ENCODE measurements around the gene MAPKAP1. TPM values are rescaled to one million over a fixed set of nuclear protein-coding genes. Genes with fewer than 3 reads are reported as not detected.

Gene MAPKAP1
- total and polyA plus RNA-seq, 2 of the 13 experiments (the other 11 are each of a cell fraction or from before 2014, with no cell fraction given) = 45.0 to 64.3 TPM

- TF ChIP-seq E2F5 (CRISPR knock-in tag; conservative IDR thresholded peaks at IDR 0.05) = peak; percentile 86; the same call in 1 of the 2 replicates
- TF ChIP-seq NFE2L2 (IDR thresholded peaks at IDR 0.05; ENCODE audit: low read length) = no peak
- TF ChIP-seq HNF4A (CRISPR knock-in tag; IDR thresholded peaks at IDR 0.05) = no peak
- TF ChIP-seq SALL1 (CRISPR knock-in tag; IDR thresholded peaks at IDR 0.05) = peak; percentile 96
- peak; percentile 98 for TF ChIP-seq ZNF446 (CRISPR knock-in tag; IDR thresholded peaks at IDR 0.05)
- peak; percentile 85; the same call in 1 of the 2 replicates for TF ChIP-seq ZNF296 (CRISPR knock-in tag; conservative IDR thresholded peaks at IDR 0.05)
- TF ChIP-seq ZNF879 (CRISPR knock-in tag; IDR thresholded peaks at IDR 0.05) = peak; percentile 97
- no peak for TF ChIP-seq ZNF17 (CRISPR knock-in tag; IDR thresholded peaks at IDR 0.05)
- peak; percentile 84; the same call in 1 of the 2 replicates for TF ChIP-seq ZNF83 (CRISPR knock-in tag; IDR thresholded peaks at IDR 0.05; ENCODE audit: borderline replicate concordance)
- TF ChIP-seq EZH2 (conservative IDR thresholded peaks at IDR 0.05; ENCODE audit: low read depth, low read length) = no peak
- peak; percentile 85; the same call in 1 of the 2 replicates for TF ChIP-seq ZNF180 (CRISPR knock-in tag; IDR thresholded peaks at IDR 0.05; ENCODE audit: borderline replicate concordance, low read depth)
- TF ChIP-seq, protein P1, sequence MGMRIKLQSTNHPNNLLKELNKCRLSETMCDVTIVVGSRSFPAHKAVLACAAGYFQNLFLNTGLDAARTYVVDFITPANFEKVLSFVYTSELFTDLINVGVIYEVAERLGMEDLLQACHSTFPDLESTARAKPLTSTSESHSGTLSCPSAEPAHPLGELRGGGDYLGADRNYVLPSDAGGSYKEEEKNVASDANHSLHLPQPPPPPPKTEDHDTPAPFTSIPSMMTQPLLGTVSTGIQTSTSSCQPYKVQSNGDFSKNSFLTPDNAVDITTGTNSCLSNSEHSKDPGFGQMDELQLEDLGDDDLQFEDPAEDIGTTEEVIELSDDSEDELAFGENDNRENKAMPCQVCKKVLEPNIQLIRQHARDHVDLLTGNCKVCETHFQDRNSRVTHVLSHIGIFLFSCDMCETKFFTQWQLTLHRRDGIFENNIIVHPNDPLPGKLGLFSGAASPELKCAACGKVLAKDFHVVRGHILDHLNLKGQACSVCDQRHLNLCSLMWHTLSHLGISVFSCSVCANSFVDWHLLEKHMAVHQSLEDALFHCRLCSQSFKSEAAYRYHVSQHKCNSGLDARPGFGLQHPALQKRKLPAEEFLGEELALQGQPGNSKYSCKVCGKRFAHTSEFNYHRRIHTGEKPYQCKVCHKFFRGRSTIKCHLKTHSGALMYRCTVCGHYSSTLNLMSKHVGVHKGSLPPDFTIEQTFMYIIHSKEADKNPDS (CRISPR knock-in tag; IDR thresholded peaks at IDR 0.05) = peak; percentile 85; the same call in 1 of the 2 replicates
- TF ChIP-seq ZBTB3 (CRISPR knock-in tag; IDR thresholded peaks at IDR 0.05; ENCODE audit: borderline replicate concordance, low read depth) = no peak; the same call in 1 of the 2 replicates
- TF ChIP-seq ZNF614 (CRISPR knock-in tag; IDR thresholded peaks at IDR 0.05; ENCODE audit: borderline replicate concordance) = peak; percentile 69; the same call in 1 of the 2 replicates
- TF ChIP-seq, protein P2, sequence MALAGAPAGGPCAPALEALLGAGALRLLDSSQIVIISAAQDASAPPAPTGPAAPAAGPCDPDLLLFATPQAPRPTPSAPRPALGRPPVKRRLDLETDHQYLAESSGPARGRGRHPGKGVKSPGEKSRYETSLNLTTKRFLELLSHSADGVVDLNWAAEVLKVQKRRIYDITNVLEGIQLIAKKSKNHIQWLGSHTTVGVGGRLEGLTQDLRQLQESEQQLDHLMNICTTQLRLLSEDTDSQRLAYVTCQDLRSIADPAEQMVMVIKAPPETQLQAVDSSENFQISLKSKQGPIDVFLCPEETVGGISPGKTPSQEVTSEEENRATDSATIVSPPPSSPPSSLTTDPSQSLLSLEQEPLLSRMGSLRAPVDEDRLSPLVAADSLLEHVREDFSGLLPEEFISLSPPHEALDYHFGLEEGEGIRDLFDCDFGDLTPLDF (CRISPR knock-in tag; IDR thresholded peaks at IDR 0.05) = peak; percentile 96
- peak; percentile 28; the same call in 1 of the 2 replicates for TF ChIP-seq SOX5 (CRISPR knock-in tag; IDR thresholded peaks at IDR 0.05; ENCODE audit: borderline replicate concordance)
- no peak for TF ChIP-seq ZNF292 (CRISPR knock-in tag; IDR thresholded peaks at IDR 0.05; ENCODE audit: borderline replicate concordance, low read depth)
- TF ChIP-seq JUN (CRISPR knock-in tag; IDR thresholded peaks at IDR 0.05) = peak; percentile 78; the same call in 1 of the 2 replicates
- TF ChIP-seq, protein P3, sequence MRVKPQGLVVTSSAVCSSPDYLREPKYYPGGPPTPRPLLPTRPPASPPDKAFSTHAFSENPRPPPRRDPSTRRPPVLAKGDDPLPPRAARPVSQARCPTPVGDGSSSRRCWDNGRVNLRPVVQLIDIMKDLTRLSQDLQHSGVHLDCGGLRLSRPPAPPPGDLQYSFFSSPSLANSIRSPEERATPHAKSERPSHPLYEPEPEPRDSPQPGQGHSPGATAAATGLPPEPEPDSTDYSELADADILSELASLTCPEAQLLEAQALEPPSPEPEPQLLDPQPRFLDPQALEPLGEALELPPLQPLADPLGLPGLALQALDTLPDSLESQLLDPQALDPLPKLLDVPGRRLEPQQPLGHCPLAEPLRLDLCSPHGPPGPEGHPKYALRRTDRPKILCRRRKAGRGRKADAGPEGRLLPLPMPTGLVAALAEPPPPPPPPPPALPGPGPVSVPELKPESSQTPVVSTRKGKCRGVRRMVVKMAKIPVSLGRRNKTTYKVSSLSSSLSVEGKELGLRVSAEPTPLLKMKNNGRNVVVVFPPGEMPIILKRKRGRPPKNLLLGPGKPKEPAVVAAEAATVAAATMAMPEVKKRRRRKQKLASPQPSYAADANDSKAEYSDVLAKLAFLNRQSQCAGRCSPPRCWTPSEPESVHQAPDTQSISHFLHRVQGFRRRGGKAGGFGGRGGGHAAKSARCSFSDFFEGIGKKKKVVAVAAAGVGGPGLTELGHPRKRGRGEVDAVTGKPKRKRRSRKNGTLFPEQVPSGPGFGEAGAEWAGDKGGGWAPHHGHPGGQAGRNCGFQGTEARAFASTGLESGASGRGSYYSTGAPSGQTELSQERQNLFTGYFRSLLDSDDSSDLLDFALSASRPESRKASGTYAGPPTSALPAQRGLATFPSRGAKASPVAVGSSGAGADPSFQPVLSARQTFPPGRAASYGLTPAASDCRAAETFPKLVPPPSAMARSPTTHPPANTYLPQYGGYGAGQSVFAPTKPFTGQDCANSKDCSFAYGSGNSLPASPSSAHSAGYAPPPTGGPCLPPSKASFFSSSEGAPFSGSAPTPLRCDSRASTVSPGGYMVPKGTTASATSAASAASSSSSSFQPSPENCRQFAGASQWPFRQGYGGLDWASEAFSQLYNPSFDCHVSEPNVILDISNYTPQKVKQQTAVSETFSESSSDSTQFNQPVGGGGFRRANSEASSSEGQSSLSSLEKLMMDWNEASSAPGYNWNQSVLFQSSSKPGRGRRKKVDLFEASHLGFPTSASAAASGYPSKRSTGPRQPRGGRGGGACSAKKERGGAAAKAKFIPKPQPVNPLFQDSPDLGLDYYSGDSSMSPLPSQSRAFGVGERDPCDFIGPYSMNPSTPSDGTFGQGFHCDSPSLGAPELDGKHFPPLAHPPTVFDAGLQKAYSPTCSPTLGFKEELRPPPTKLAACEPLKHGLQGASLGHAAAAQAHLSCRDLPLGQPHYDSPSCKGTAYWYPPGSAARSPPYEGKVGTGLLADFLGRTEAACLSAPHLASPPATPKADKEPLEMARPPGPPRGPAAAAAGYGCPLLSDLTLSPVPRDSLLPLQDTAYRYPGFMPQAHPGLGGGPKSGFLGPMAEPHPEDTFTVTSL (CRISPR knock-in tag; IDR thresholded peaks at IDR 0.05; ENCODE audit: borderline replicate concordance) = peak; percentile 23; the same call in 1 of the 2 replicates
These were observed 39.2 kb upstream of the MAPKAP1 start (continued) for GRCh38 chr9:125746017-125746773.

Data from HepG2 (cell line).